Subcutaneous abdominal adipose tissue (tissue), 5 donors: Measurements from ENCODE around the gene CPS1.

Experiments
- H3K27ac ChIP-seq: one replicate; pipeline ENCODE4 v1.7.0; 2013; ENCODE audit warnings: low read depth, mild to moderate bottlenecking, inconsistent platforms, low read length, moderate library complexity
- H3K27me3 ChIP-seq, 5 donors: one replicate each; pipeline ENCODE4 v1.7.0; 2013; ENCODE audit warnings: low read length in 5 of 5, inconsistent platforms in 1 of 5; ENCODE audit not compliant: control insufficient read depth in 5 of 5, insufficient read depth in 4 of 5
- H3K36me3 ChIP-seq, 5 donors: one replicate each; pipeline ENCODE4 v1.7.0; 2013; ENCODE audit warnings: low read length in 5 of 5; ENCODE audit not compliant: control insufficient read depth in 5 of 5, insufficient read depth in 5 of 5
- H3K4me1 ChIP-seq, 5 donors: one replicate each; pipeline ENCODE4 v1.7.0; 2013; ENCODE audit warnings: low read length in 5 of 5, mild to moderate bottlenecking in 3 of 5, moderate library complexity in 1 of 5; ENCODE audit not compliant: control insufficient read depth in 5 of 5, insufficient read depth in 5 of 5
- H3K4me3 ChIP-seq, 5 donors: one replicate each; pipeline ENCODE4 v1.7.0; 2013; ENCODE audit warnings: low read length in 5 of 5, low read depth in 1 of 5
- H3K9ac ChIP-seq, 5 donors: one replicate each; pipeline ENCODE4 v1.7.0; 2013; ENCODE audit warnings: low read length in 5 of 5, mild to moderate bottlenecking in 4 of 5, moderate library complexity in 3 of 5
- H3K9me3 ChIP-seq, 5 donors: one replicate each; pipeline ENCODE4 v1.7.0; 2013; ENCODE audit warnings: low read length in 5 of 5; ENCODE audit not compliant: control insufficient read depth in 5 of 5
- donor health status: healthy.
- donor health status: healthy.
- donor health status: healthy.
- donor health status: healthy.
- donor health status: healthy.

CPS1 gene

GRCh38 chr2:210556329-210556980 lies at the start of gene CPS1:
Gene CPS1 (plus strand): TSS chr2:210556599. CDS start chr2:210556734, 135 bp downstream.
- Histone ChIP-seq H3K36me3 (no peaks in the 10 kb centered on the region), H3K4me1 (no peaks in the 10 kb centered on the region), H3K27ac (no peak within 1 kb of the TSS), H3K27me3 (no peaks in the 10 kb centered on the region), H3K4me3 (no peak within 1 kb of the TSS), H3K9ac (no peak within 1 kb of the TSS), H3K9me3 (no peaks in the 10 kb centered on the region)

- Histone ChIP-seq H3K4me1 (no peaks in the 10 kb centered on the region), H3K27ac (no peak overlapping the region), H3K4me3 (no peak overlapping the region), H3K9me3 (peaks cover 0 to 11% (median 0%) of the 10 kb centered on the region in 5 donors), H3K9ac (no peak overlapping the region), H3K27me3 (no peaks in the 10 kb centered on the region), H3K36me3 (no peaks in the 10 kb centered on the region)
Observed at GRCh38 chr2:210515911-210516310, 40.5 kb upstream of the CPS1 start.

- H3K4me3 ChIP-seq = no peak overlapping the region
- no peak overlapping the region for H3K27ac ChIP-seq
- peaks cover 0 to 11% (median 0%) of the 10 kb centered on the region in 5 donors for H3K9me3 ChIP-seq
- H3K27me3 ChIP-seq = no peaks in the 10 kb centered on the region
- no peak overlapping the region for H3K9ac ChIP-seq
- no peaks in the 10 kb centered on the region for H3K36me3 ChIP-seq
- no peaks in the 10 kb centered on the region for H3K4me1 ChIP-seq
Observed at GRCh38 chr2:210517264-210517663, 39.1 kb upstream of the CPS1 start.

- Histone ChIP-seq H3K27ac (no peak overlapping the region), H3K27me3 (no peaks in the 10 kb centered on the region), H3K9me3 (peaks cover 0 to 1% (median 0%) of the 10 kb centered on the region in 5 donors), H3K9ac (no peak overlapping the region), H3K4me1 (no peaks in the 10 kb centered on the region), H3K36me3 (no peaks in the 10 kb centered on the region), H3K4me3 (no peak overlapping the region)
Observed at GRCh38 chr2:210519594-210519993, 36.8 kb upstream of the CPS1 start.

- Histone ChIP-seq H3K9ac (no peak overlapping the region), H3K27me3 (no peaks in the 10 kb centered on the region), H3K4me3 (no peak overlapping the region), H3K4me1 (no peaks in the 10 kb centered on the region), H3K9me3 (no peaks in the 10 kb centered on the region), H3K36me3 (no peaks in the 10 kb centered on the region), H3K27ac (no peak overlapping the region)
Observed at GRCh38 chr2:210522399-210522798, 34.0 kb upstream of the CPS1 start.

GRCh38 chr2:210523650-210524289 lies 32.6 kb upstream of the CPS1 start:
- Histone ChIP-seq H3K27me3 (no peaks in the 10 kb centered on the region), H3K4me3 (no peak overlapping the region), H3K4me1 (no peaks in the 10 kb centered on the region), H3K36me3 (no peaks in the 10 kb centered on the region), H3K9ac (no peak overlapping the region), H3K9me3 (no peaks in the 10 kb centered on the region), H3K27ac (no peak overlapping the region)

GRCh38 chr2:210524533-210524932 lies 31.9 kb upstream of the CPS1 start:
- no peaks in the 10 kb centered on the region for H3K27me3 ChIP-seq
- H3K36me3 ChIP-seq = no peaks in the 10 kb centered on the region
- no peak overlapping the region for H3K4me3 ChIP-seq
- H3K9ac ChIP-seq = no peak overlapping the region
- H3K4me1 ChIP-seq = no peaks in the 10 kb centered on the region
- H3K27ac ChIP-seq = no peak overlapping the region
- no peaks in the 10 kb centered on the region for H3K9me3 ChIP-seq

- Histone ChIP-seq H3K4me1 (no peaks in the 10 kb centered on the region), H3K4me3 (no peak overlapping the region), H3K27me3 (no peaks in the 10 kb centered on the region), H3K9ac (no peak overlapping the region), H3K36me3 (no peaks in the 10 kb centered on the region), H3K27ac (no peak overlapping the region), H3K9me3 (no peaks in the 10 kb centered on the region)
Observed at GRCh38 chr2:210527286-210527685, 29.1 kb upstream of the CPS1 start.

- Histone ChIP-seq H3K4me3 (no peak overlapping the region), H3K36me3 (no peaks in the 10 kb centered on the region)
Observed at GRCh38 chr2:210528716-210529115, 27.7 kb upstream of the CPS1 start.

GRCh38 chr2:210531050-210531449 lies 25.3 kb upstream of the CPS1 start:
- no peaks in the 10 kb centered on the region for H3K4me1 ChIP-seq
- no peak overlapping the region for H3K9ac ChIP-seq
- H3K27ac ChIP-seq = no peak overlapping the region
- H3K27me3 ChIP-seq = no peaks in the 10 kb centered on the region
- no peaks in the 10 kb centered on the region for H3K9me3 ChIP-seq
- no peak overlapping the region for H3K4me3 ChIP-seq
- H3K36me3 ChIP-seq = no peaks in the 10 kb centered on the region

More at GRCh38 chr2:210528716-210529115, 27.7 kb upstream of the CPS1 start:
- Histone ChIP-seq H3K9me3 (no peaks in the 10 kb centered on the region), H3K27me3 (no peaks in the 10 kb centered on the region), H3K27ac (no peak overlapping the region), H3K9ac (no peak overlapping the region), H3K4me1 (no peaks in the 10 kb centered on the region)
